ES-I3 (cell line): Measurements from ENCODE around the gene SVBP.

ENCODE experiments used
- H3K36me3 ChIP-seq: 2 replicates; pipeline ENCODE4 v1.6.1; 2013; ENCODE audit warnings: mild to moderate bottlenecking, low read length, control low read depth, moderate library complexity; ENCODE audit not compliant: insufficient read depth
- H3K4me1 ChIP-seq: 2 replicates; pipeline ENCODE4 v1.6.1; 2013; ENCODE audit warnings: mild to moderate bottlenecking, control low read depth, low read length; ENCODE audit not compliant: insufficient read depth
- H3K9ac ChIP-seq: 2 replicates; pipeline ENCODE4 v1.6.1; 2013; ENCODE audit warnings: low read depth, mild to moderate bottlenecking, low read length, moderate library complexity
- H3K9me3 ChIP-seq: 2 replicates; pipeline ENCODE4 v1.6.1; 2013; ENCODE audit warnings: mild to moderate bottlenecking, low read length, moderate library complexity; ENCODE audit not compliant: control insufficient read depth, insufficient read depth

SVBP gene

GRCh38 chr1:42773420-42773819, 43.8 kb downstream of the SVBP start:
- no peaks in the 10 kb centered on the region for H3K4me1 ChIP-seq
- H3K9ac ChIP-seq, result no peak overlapping the region
- H3K36me3 ChIP-seq, result peaks cover 9% of the 10 kb centered on the region
- no peaks in the 10 kb centered on the region for H3K9me3 ChIP-seq

DNA sequence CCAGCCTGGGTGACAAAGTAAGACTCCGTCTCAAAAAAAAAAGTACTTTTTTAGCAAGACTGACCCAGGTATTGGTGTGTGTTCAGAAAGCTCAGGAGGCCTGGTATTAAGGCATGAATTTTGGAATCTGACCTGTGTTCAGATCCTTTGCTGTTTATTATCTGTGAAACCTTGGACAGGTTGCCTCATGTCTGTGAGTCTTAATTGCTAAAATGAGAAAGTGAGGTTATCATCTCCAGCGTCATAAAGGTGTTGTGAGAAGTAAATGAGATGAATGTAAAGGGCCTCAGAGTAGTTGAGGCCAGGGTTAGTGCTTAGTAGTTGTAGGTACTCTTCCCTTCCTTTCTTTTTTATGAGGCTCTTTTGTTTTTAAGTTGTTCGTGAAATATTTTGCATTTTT, 47.4 kb downstream of the SVBP start:
- Histone ChIP-seq H3K9me3 (no peaks in the 10 kb centered on the region), H3K36me3 (no peaks in the 10 kb centered on the region), H3K4me1 (peaks cover 5% of the 10 kb centered on the region), H3K9ac (no peak overlapping the region)

DNA sequence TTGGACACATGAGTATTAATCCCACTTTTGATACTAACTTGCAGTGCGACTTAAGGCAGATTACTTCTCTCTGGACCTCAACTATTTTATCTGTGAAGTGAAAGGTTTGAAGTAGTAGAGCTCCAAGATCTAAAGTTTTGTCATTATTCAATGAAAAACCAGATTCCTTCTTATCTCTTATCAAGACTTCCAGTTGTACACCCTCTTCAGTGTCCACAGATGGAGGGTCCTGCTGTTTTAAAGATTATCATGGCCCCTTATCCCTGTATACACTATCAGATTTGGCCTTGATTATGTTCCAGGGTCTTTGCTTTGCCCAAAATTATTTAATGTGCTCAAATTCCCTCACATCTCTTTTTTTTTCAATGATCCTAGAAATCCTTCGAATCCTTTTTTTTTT, 49.0 kb downstream of the SVBP start:
- H3K9me3 ChIP-seq, result no peaks in the 10 kb centered on the region
- no peaks in the 10 kb centered on the region for H3K36me3 ChIP-seq
- H3K9ac ChIP-seq, result peak overlapping the region; percentile 95
- peaks cover 10% of the 10 kb centered on the region for H3K4me1 ChIP-seq

GRCh38 chr1:42767510-42768000, 49.6 kb downstream of the SVBP start:
- Histone ChIP-seq H3K36me3 (no peaks in the 10 kb centered on the region), H3K4me1 (peaks cover 10% of the 10 kb centered on the region), H3K9ac (peak overlapping the region; percentile 95), H3K9me3 (no peaks in the 10 kb centered on the region)

DNA sequence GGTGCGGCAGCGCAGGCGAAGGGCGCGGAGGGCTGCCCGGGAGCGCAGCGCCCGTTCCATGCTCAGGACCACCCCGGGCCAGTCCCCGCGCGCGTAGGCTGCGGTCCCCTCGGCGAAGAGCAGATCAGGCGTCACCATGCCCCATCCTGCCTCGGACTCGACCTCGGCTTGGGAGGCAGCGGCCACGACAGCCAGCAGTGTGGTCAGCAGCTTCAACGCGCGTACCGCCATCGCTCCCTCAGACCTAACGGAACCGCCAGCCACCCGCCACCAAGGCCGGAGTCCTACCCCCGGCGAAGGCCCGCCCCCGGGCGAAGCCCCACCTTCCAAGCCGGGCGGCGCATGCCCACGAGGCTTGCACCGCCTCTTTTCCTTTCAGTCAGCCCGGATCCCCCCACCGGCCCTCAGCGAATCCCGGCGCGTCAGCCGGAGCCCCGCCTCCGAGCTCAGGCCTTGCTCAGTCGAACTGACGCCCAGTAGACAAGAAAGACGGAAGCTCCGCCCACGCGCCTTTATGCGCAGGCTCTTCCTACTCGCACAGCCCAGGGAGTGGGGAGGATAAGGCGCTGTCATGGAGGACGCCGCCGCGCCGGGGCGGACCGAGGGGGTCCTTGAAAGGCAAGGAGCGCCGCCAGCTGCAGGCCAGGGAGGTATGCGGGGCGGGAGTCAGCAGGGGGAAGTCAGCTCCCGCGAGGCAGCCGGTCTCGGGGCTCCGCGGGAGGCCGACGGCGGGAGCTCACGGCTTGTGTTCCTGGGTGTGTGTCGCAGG, 50.3 kb downstream of the SVBP start, which contains the start of the genes C1orf50 and P3H1:
C1orf50 (plus strand) TSS at position 509 of the 769 bp plus-strand sequence; CDS start at position 572, 63 bp downstream.
P3H1 (minus strand) TSS at position 288 of the 769 bp plus-strand sequence; CDS start at position 231, 57 bp downstream.
- Histone ChIP-seq H3K9me3 (no peaks in the 10 kb centered on the region), H3K4me1 (peaks cover 10% of the 10 kb centered on the region), H3K9ac (peak within 1 kb of the TSS; percentile 95), H3K36me3 (no peaks in the 10 kb centered on the region)

DNA sequence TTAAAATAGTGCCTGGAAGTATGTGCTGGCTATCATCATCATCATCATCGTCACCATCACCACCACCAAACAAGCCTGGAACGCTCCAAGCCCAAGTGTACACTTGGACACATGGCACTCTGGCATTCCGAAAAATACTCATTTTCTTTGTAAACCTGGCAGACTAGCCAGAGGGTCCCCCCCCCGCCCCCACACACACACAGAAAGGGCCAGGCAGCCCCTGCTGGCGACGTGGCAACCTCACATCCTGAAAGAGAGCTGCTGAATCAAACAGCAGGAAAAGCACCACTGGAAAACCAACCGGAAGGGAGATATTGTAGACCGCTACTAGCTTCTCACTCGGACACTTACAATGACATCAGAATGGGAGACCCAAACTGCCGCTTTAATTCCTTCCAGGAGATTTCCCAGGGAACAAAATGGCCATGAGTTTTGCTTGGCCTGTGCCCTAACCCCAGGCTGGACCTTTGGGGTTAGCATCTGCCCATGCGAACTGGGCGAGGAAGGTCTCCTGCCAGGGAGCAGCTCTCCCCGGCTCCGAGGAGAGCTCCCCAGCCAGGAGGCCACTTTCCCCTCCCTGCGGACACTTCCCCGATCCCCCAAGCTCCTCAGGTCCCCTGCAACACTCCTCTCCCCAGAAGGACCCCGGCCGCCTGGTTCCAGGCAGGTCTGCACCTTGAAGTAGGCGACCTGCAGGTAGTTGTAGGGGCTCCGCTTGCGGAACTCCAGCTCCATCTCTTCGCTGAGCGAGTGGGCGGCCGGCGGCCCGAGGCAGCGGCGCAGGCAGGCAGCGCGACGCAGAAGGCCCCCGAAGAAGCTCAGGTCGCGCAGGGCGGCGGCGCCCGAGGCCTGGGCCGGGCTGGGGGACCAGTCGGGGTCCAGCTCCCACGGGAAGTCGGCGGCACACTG, 51.1 kb downstream of the SVBP start:
- no peaks in the 10 kb centered on the region for H3K36me3 ChIP-seq
- peak overlapping the region; percentile 95 for H3K9ac ChIP-seq
- H3K9me3 ChIP-seq, result no peaks in the 10 kb centered on the region
- H3K4me1 ChIP-seq, result peaks cover 10% of the 10 kb centered on the region

GRCh38 chr1:42765269-42765668, 51.9 kb downstream of the SVBP start:
- no peaks in the 10 kb centered on the region for H3K9me3 ChIP-seq
- peaks cover 10% of the 10 kb centered on the region for H3K4me1 ChIP-seq
- H3K9ac ChIP-seq, result peak overlapping the region; percentile 95
- H3K36me3 ChIP-seq, result no peaks in the 10 kb centered on the region

- Histone ChIP-seq H3K36me3 (peaks cover 7% of the 10 kb centered on the region), H3K9ac (no peak overlapping the region)
These were observed 54.9 kb downstream of the SVBP start for GRCh38 chr1:42762269-42762668.

DNA sequence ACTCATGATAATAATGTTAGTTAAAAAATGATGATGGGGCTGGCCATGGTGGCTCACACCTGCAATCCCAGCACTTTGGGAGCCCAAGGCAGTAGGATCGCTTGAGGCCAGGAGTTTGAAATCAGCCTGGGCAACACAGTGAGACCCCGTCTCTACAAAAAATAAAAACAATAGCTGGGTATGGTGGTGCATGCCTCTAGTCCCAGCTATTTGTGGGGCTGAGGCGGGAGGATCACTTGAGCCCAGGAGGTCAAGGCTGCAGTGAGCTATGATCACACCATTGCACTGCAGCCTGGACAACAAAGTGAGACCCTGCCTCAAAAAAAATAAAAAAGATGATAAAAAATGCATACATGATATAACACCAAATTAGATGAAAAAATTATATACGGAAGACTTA, 55.6 kb downstream of the SVBP start:
- no peaks in the 10 kb centered on the region for H3K9me3 ChIP-seq
- peaks cover 6% of the 10 kb centered on the region for H3K4me1 ChIP-seq
- H3K36me3 ChIP-seq, result peaks cover 7% of the 10 kb centered on the region
- H3K9ac ChIP-seq, result no peak overlapping the region

More at GRCh38 chr1:42762269-42762668, 54.9 kb downstream of the SVBP start:
- no peaks in the 10 kb centered on the region for H3K9me3 ChIP-seq
- H3K4me1 ChIP-seq, result peaks cover 6% of the 10 kb centered on the region

DNA sequence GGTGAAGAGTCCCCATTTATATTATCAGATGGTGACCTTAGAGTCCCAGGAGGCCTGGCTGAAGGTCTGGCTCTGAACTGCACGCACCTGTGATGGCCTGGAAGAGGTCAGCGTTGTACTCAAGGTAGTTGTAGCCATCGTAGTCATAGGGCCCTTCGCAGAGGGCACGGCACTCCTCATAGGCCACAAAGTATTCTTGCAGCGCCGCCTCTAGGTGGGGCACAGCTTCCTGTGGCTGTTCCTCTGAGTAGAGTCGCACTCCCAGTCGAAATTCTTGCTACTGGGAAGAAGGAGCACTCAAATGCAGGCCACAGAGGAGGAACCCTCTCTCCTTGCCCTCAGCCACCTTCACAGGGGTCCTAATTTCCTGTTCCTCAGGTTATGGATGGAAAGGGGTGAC, 58.1 kb downstream of the SVBP start:
- H3K36me3 ChIP-seq, result peaks cover 23% of the 10 kb centered on the region
- H3K4me1 ChIP-seq, result no peaks in the 10 kb centered on the region
- no peaks in the 10 kb centered on the region for H3K9me3 ChIP-seq
- no peak overlapping the region for H3K9ac ChIP-seq

- Histone ChIP-seq H3K4me1 (no peaks in the 10 kb centered on the region), H3K9ac (no peak overlapping the region), H3K9me3 (no peaks in the 10 kb centered on the region), H3K36me3 (peaks cover 23% of the 10 kb centered on the region)
These were observed 58.6 kb downstream of the SVBP start for GRCh38 chr1:42758641-42759040.

- Histone ChIP-seq H3K4me1 (no peaks in the 10 kb centered on the region), H3K9ac (no peak overlapping the region), H3K9me3 (no peaks in the 10 kb centered on the region), H3K36me3 (peaks cover 28% of the 10 kb centered on the region)
These were observed 59.3 kb downstream of the SVBP start for GRCh38 chr1:42757892-42758275.
